Measurements from ENCODE around the gene TRPC5OS.

TRPC5OS gene

DNA sequence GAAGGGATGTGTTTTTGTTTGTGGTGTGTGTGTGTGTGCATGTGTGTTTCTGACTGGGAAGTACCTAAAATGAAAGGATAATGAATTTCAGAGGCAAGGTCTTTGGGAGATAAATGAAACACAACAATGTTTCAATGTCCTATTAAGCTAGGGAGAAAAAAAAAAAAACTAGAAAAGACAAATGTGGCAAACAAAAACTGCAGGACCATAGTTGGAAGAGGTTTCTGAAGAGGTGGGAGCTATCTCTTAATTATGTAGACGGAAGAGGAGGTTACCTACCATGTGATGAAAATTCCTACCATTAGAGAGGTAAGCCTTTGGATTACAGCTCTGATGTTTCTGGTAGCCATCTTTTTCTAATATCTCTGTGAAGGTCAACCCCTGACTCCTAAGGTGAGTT lies at the start of gene TRPC5OS:
TSS of gene TRPC5OS (plus strand) at position 301 of the 400 bp plus-strand sequence. CDS start 25,669 bp downstream, outside the sequence.
- Mint-ChIP-seq H3K27ac (ENCODE audit: low read depth) (no peak within 1 kb of the TSS), H3K9me3 (no peaks in the 10 kb centered on the region), H3K36me3 (ENCODE audit: insufficient read depth) (no peaks in the 10 kb centered on the region), H3K4me1 (no peaks in the 10 kb centered on the region), H3K4me3 (no peak within 1 kb of the TSS), H3K27me3 (no peaks in the 10 kb centered on the region)
- ATAC-seq (replicated peaks; ENCODE audit: extremely low read depth, poor library complexity, severe bottlenecking), result no peak
- no peak for DNase-seq (ENCODE audit: low spot score in 2 of 2)

GRCh38 chrX:111829345-111829744 lies 46.6 kb upstream of the TRPC5OS start:
- Mint-ChIP-seq H3K9me3 (no peaks in the 10 kb centered on the region), H3K27ac (ENCODE audit: low read depth) (no peak overlapping the region), H3K4me3 (no peak overlapping the region), H3K36me3 (ENCODE audit: insufficient read depth) (no peaks in the 10 kb centered on the region), H3K27me3 (no peaks in the 10 kb centered on the region), H3K4me1 (no peaks in the 10 kb centered on the region)
- ATAC-seq (replicated peaks; ENCODE audit: extremely low read depth, poor library complexity, severe bottlenecking), result no peak
- DNase-seq (ENCODE audit: low spot score in 2 of 2), result no peak

- H3K9me3 Mint-ChIP-seq, result no peaks in the 10 kb centered on the region
- no peaks in the 10 kb centered on the region for H3K4me1 Mint-ChIP-seq
- no peaks in the 10 kb centered on the region for H3K27me3 Mint-ChIP-seq
- H3K4me3 Mint-ChIP-seq, result no peak overlapping the region
- no peak overlapping the region for H3K27ac Mint-ChIP-seq (ENCODE audit: low read depth)
- H3K36me3 Mint-ChIP-seq (ENCODE audit: insufficient read depth), result no peaks in the 10 kb centered on the region
- ATAC-seq (replicated peaks; ENCODE audit: extremely low read depth, poor library complexity, severe bottlenecking) (no peak), DNase-seq (ENCODE audit: low spot score in 2 of 2) (no peak)
Measured at GRCh38 chrX:111830571-111830970, 45.4 kb upstream of the TRPC5OS start.

- no peak overlapping the region for H3K4me3 Mint-ChIP-seq
- no peaks in the 10 kb centered on the region for H3K4me1 Mint-ChIP-seq
- no peaks in the 10 kb centered on the region for H3K27me3 Mint-ChIP-seq
- no peak for ATAC-seq (replicated peaks; ENCODE audit: extremely low read depth, poor library complexity, severe bottlenecking)
- no peaks in the 10 kb centered on the region for H3K9me3 Mint-ChIP-seq
- DNase-seq (ENCODE audit: low spot score in 2 of 2), result no peak
- H3K27ac Mint-ChIP-seq (ENCODE audit: low read depth), result no peak overlapping the region
- H3K36me3 Mint-ChIP-seq (ENCODE audit: insufficient read depth), result no peaks in the 10 kb centered on the region
Measured at GRCh38 chrX:111831343-111831742, 44.6 kb upstream of the TRPC5OS start.

DNA sequence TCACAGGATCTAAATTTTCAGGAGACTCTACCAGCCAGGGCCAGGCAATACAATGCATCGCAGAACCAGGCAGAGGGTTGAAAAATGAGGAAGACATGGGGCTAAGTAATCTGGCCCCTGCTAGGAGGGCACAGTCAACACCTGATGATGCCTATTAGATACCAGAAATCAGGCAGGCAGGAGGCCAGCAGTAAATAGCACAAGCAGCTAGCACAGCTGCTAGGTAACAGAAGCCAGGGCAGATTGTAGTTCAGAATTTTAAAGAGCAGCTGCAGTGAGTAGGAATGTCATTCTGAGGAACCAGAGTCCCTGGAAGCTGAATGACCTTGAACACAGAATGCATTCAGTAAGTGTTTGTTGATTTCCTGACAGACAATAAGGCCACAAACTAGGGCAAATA lies 38.8 kb upstream of the TRPC5OS start:
- H3K4me1 Mint-ChIP-seq, result no peaks in the 10 kb centered on the region
- no peak overlapping the region for H3K27ac Mint-ChIP-seq (ENCODE audit: low read depth)
- H3K36me3 Mint-ChIP-seq (ENCODE audit: insufficient read depth), result no peaks in the 10 kb centered on the region
- H3K9me3 Mint-ChIP-seq, result no peaks in the 10 kb centered on the region
- no peak for DNase-seq (ENCODE audit: low spot score in 2 of 2)
- no peak overlapping the region for H3K4me3 Mint-ChIP-seq
- no peaks in the 10 kb centered on the region for H3K27me3 Mint-ChIP-seq
- ATAC-seq (replicated peaks; ENCODE audit: extremely low read depth, poor library complexity, severe bottlenecking), result no peak

GRCh38 chrX:111847491-111848133 lies 28.4 kb upstream of the TRPC5OS start:
- no peaks in the 10 kb centered on the region for H3K36me3 Mint-ChIP-seq (ENCODE audit: insufficient read depth)
- no peaks in the 10 kb centered on the region for H3K4me1 Mint-ChIP-seq
- ATAC-seq (replicated peaks; ENCODE audit: extremely low read depth, poor library complexity, severe bottlenecking) (no peak), DNase-seq (ENCODE audit: low spot score in 2 of 2) (no peak)
- H3K4me3 Mint-ChIP-seq, result no peak overlapping the region
- no peaks in the 10 kb centered on the region for H3K27me3 Mint-ChIP-seq
- no peak overlapping the region for H3K27ac Mint-ChIP-seq (ENCODE audit: low read depth)
- H3K9me3 Mint-ChIP-seq, result no peaks in the 10 kb centered on the region

GRCh38 chrX:111848541-111848940 lies 27.4 kb upstream of the TRPC5OS start:
- H3K4me1 Mint-ChIP-seq, result no peaks in the 10 kb centered on the region
- H3K4me3 Mint-ChIP-seq, result no peak overlapping the region
- no peaks in the 10 kb centered on the region for H3K36me3 Mint-ChIP-seq (ENCODE audit: insufficient read depth)
- no peak overlapping the region for H3K27ac Mint-ChIP-seq (ENCODE audit: low read depth)
- ATAC-seq (replicated peaks; ENCODE audit: extremely low read depth, poor library complexity, severe bottlenecking), result no peak
- no peaks in the 10 kb centered on the region for H3K27me3 Mint-ChIP-seq
- H3K9me3 Mint-ChIP-seq, result no peaks in the 10 kb centered on the region
- DNase-seq (ENCODE audit: low spot score in 2 of 2), result no peak

DNA sequence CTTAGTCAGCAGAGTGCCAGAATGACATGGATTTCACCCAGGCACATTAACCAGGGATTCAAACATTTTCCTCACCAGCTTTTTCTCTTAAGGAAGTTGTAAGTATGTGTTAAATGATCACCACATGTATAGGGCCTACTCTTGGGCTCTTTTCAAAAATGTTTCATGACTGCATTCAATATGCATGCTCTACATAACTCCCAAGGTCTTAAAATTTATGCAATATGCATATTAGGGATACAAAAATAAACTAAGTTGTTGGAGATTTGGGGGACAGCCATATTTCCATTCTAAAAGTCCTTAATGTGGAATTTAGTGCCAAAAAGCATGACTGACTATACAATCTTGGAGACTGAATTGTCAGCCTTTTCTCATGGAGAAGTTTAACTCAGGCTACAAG lies 25.0 kb upstream of the TRPC5OS start:
- Mint-ChIP-seq H3K36me3 (ENCODE audit: insufficient read depth) (no peaks in the 10 kb centered on the region), H3K4me3 (no peak overlapping the region), H3K4me1 (no peaks in the 10 kb centered on the region), H3K27ac (ENCODE audit: low read depth) (no peak overlapping the region), H3K9me3 (peaks cover 5% of the 10 kb centered on the region), H3K27me3 (no peaks in the 10 kb centered on the region)
- ATAC-seq (replicated peaks; ENCODE audit: extremely low read depth, poor library complexity, severe bottlenecking) (no peak), DNase-seq (ENCODE audit: low spot score in 2 of 2) (no peak)

GRCh38 chrX:111854556-111855490 lies 21.2 kb upstream of the TRPC5OS start:
- Mint-ChIP-seq H3K27me3 (no peaks in the 10 kb centered on the region), H3K9me3 (peaks cover 5% of the 10 kb centered on the region), H3K4me1 (no peaks in the 10 kb centered on the region), H3K4me3 (no peak overlapping the region), H3K36me3 (ENCODE audit: insufficient read depth) (no peaks in the 10 kb centered on the region), H3K27ac (ENCODE audit: low read depth) (no peak overlapping the region)
- no peak for DNase-seq (ENCODE audit: low spot score in 2 of 2)
- no peak for ATAC-seq (replicated peaks; ENCODE audit: extremely low read depth, poor library complexity, severe bottlenecking)

- no peak overlapping the region for H3K4me3 Mint-ChIP-seq
- H3K36me3 Mint-ChIP-seq (ENCODE audit: insufficient read depth), result no peaks in the 10 kb centered on the region
- H3K4me1 Mint-ChIP-seq, result no peaks in the 10 kb centered on the region
- no peak overlapping the region for H3K27ac Mint-ChIP-seq (ENCODE audit: low read depth)
- ATAC-seq (replicated peaks; ENCODE audit: extremely low read depth, poor library complexity, severe bottlenecking) (no peak), DNase-seq (ENCODE audit: low spot score in 2 of 2) (no peak)
- H3K9me3 Mint-ChIP-seq, result peaks cover 5% of the 10 kb centered on the region
- H3K27me3 Mint-ChIP-seq, result no peaks in the 10 kb centered on the region
Measured at GRCh38 chrX:111857534-111858060, 18.4 kb upstream of the TRPC5OS start.

GRCh38 chrX:111861605-111862004 lies 14.4 kb upstream of the TRPC5OS start:
- H3K27me3 Mint-ChIP-seq, result no peaks in the 10 kb centered on the region
- H3K4me1 Mint-ChIP-seq, result no peaks in the 10 kb centered on the region
- H3K27ac Mint-ChIP-seq (ENCODE audit: low read depth), result no peak overlapping the region
- DNase-seq (ENCODE audit: low spot score in 2 of 2) (no peak), ATAC-seq (replicated peaks; ENCODE audit: extremely low read depth, poor library complexity, severe bottlenecking) (no peak)
- no peak overlapping the region for H3K4me3 Mint-ChIP-seq
- H3K9me3 Mint-ChIP-seq, result no peaks in the 10 kb centered on the region
- no peaks in the 10 kb centered on the region for H3K36me3 Mint-ChIP-seq (ENCODE audit: insufficient read depth)

DNA sequence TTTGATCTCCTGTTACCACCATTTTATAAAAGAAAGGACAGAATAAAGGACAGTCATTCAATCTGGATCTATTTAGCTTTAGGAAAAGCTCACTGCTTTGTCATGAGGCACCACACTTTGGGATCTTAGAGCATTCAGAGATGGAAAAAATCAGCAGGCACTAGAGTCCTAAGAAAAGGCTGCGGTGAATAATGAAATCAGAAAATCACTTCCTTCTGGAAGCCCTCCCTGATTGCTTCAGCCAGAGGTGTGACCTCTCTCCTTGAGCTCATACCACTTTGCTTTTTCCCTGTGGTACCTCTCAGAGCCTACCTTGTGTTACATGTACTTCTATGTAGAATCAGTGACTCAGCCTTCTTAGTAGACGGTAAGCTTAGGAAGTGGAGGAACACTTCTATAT lies 8.7 kb upstream of the TRPC5OS start:
- H3K9me3 Mint-ChIP-seq, result no peaks in the 10 kb centered on the region
- DNase-seq (ENCODE audit: low spot score in 2 of 2), result no peak
- H3K27ac Mint-ChIP-seq (ENCODE audit: low read depth), result no peak overlapping the region
- no peaks in the 10 kb centered on the region for H3K36me3 Mint-ChIP-seq (ENCODE audit: insufficient read depth)
- no peak for ATAC-seq (replicated peaks; ENCODE audit: extremely low read depth, poor library complexity, severe bottlenecking)
- no peaks in the 10 kb centered on the region for H3K4me1 Mint-ChIP-seq
- H3K27me3 Mint-ChIP-seq, result peaks cover 8% of the 10 kb centered on the region
- H3K4me3 Mint-ChIP-seq, result no peak overlapping the region
